Measurements from ENCODE around the gene NOS3. TPM values are rescaled to one million over a fixed set of nuclear protein-coding genes. Genes with fewer than 3 reads are reported as not detected.

NOS3 gene
- polyA plus RNA-seq, 1 experiment: 1.3 TPM

- ChIA-PET CTCF (no interaction called here), POLR2A (no interaction called here)
- Histone ChIP-seq H3K36me3 (ENCODE audit: control insufficient read depth, insufficient read depth, low read length) (no peaks in the 10 kb centered on the region; the same call in 1 of the 2 replicates), H3K27me3 (ENCODE audit: control insufficient read depth, insufficient read depth, low read length) (peaks cover 3% of the 10 kb centered on the region), H3K4me3 (ENCODE audit: low read depth, low read length) (no peak overlapping the region)
- DNase-seq (ENCODE audit: low read depth): no peak
- TF ChIP-seq CTCF (IDR thresholded peaks at IDR 0.05; ENCODE audit: insufficient read depth, low read depth, low read length): no peak
Measured at GRCh38 chr7:151053096-151053495, 62.3 kb downstream of the NOS3 start.

GRCh38 chr7:151053751-151054150 is 62.9 kb downstream of the NOS3 start:
- no peak for DNase-seq (ENCODE audit: low read depth)
- peaks cover 3% of the 10 kb centered on the region for H3K27me3 ChIP-seq (ENCODE audit: control insufficient read depth, insufficient read depth, low read length)
- CTCF ChIA-PET: no interaction called here
- no peak overlapping the region for H3K4me3 ChIP-seq (ENCODE audit: low read depth, low read length)
- POLR2A ChIA-PET: no interaction called here
- no peak for TF ChIP-seq CTCF (IDR thresholded peaks at IDR 0.05; ENCODE audit: insufficient read depth, low read depth, low read length)
- H3K36me3 ChIP-seq (ENCODE audit: control insufficient read depth, insufficient read depth, low read length): no peaks in the 10 kb centered on the region; the same call in 1 of the 2 replicates

GRCh38 chr7:151056283-151056665 is 65.5 kb downstream of the NOS3 start:
- no peak for TF ChIP-seq CTCF (IDR thresholded peaks at IDR 0.05; ENCODE audit: insufficient read depth, low read depth, low read length)
- CTCF ChIA-PET: no interaction called here
- DNase-seq (ENCODE audit: low read depth): no peak
- POLR2A ChIA-PET: no interaction called here
- Histone ChIP-seq H3K36me3 (ENCODE audit: control insufficient read depth, insufficient read depth, low read length) (no peaks in the 10 kb centered on the region; the same call in 1 of the 2 replicates), H3K27me3 (ENCODE audit: control insufficient read depth, insufficient read depth, low read length) (no peaks in the 10 kb centered on the region), H3K4me3 (ENCODE audit: low read depth, low read length) (no peak overlapping the region)

- no peak for TF ChIP-seq CTCF (IDR thresholded peaks at IDR 0.05; ENCODE audit: insufficient read depth, low read depth, low read length)
- no peaks in the 10 kb centered on the region for H3K27me3 ChIP-seq (ENCODE audit: control insufficient read depth, insufficient read depth, low read length)
- H3K4me3 ChIP-seq (ENCODE audit: low read depth, low read length): peak overlapping the region; percentile 55
- ChIA-PET POLR2A (no interaction called here), CTCF (interaction anchor here (0.9 to 1.1 kb wide), 2 partner anchors 10 to 47 kb away, joined by 3 read pairs; no protein-coding TSS in a partner anchor)
- no peak for DNase-seq (ENCODE audit: low read depth)
- no peaks in the 10 kb centered on the region; the same call in 1 of the 2 replicates for H3K36me3 ChIP-seq (ENCODE audit: control insufficient read depth, insufficient read depth, low read length)
Measured at GRCh38 chr7:151056666-151057505, 66.1 kb downstream of the NOS3 start.

- Histone ChIP-seq H3K27me3 (ENCODE audit: control insufficient read depth, insufficient read depth, low read length) (no peaks in the 10 kb centered on the region), H3K36me3 (ENCODE audit: control insufficient read depth, insufficient read depth, low read length) (0 out of 2 replicates have a peak, but pooled peaks cover 1% of the 10 kb centered on the region), H3K4me3 (ENCODE audit: low read depth, low read length) (peak within 1 kb of the TSS; percentile 55)
- POLR2A ChIA-PET: no interaction called here
- DNase-seq (ENCODE audit: low read depth): no peak
- TF ChIP-seq CTCF (IDR thresholded peaks at IDR 0.05; ENCODE audit: insufficient read depth, low read depth, low read length): 0 out of 2 replicates have a peak, but pooled peaks have one; percentile 9
- CTCF ChIA-PET: interaction anchor here (0.9 to 1.1 kb wide), 2 partner anchors 10 to 46 kb away, joined by 3 read pairs; no protein-coding TSS in a partner anchor
Measured at GRCh38 chr7:151057506-151057988, 66.7 kb downstream of the NOS3 start, which contains the start of gene CDK5. TSS of gene CDK5 (minus strand) at chr7:151057897. CDS start at chr7:151057848, 49 bp downstream.
